GM18867 (cell line): ENCODE results near the gene SFXN5.

ENCODE experiments used
- ATAC-seq: cut with Tn5 transposase; IDR thresholded peaks from one replicate; pipeline ENCODE4 v1.9.1; 2021; ENCODE audit warnings: mild to moderate bottlenecking, moderate library complexity; ENCODE audit not compliant: unreplicated experiment

Gene SFXN5

GRCh38 chr2:72959995-72960981 is 111.2 kb downstream of the SFXN5 start:
- ATAC-seq: no peak

DNA sequence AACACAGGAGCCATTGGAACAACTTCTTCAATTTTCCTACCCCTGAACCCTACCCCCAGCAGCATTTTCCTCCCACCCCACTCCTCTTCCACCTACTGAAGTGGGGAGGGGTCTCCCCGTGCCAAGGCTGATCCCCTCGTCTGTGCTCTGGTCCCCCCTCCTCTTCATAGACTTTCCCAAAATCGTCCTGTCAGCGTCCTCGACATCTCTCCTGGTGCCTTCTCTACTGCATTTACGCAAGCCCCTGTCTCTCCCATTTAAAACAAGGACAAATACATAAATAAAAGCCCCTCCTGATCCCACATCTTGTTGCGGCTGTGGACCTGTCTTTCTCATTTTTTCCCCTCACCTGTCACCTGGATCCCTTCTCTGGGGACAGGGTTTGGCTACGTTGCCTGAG is 112.0 kb downstream of the SFXN5 start:
- no peak for ATAC-seq

DNA sequence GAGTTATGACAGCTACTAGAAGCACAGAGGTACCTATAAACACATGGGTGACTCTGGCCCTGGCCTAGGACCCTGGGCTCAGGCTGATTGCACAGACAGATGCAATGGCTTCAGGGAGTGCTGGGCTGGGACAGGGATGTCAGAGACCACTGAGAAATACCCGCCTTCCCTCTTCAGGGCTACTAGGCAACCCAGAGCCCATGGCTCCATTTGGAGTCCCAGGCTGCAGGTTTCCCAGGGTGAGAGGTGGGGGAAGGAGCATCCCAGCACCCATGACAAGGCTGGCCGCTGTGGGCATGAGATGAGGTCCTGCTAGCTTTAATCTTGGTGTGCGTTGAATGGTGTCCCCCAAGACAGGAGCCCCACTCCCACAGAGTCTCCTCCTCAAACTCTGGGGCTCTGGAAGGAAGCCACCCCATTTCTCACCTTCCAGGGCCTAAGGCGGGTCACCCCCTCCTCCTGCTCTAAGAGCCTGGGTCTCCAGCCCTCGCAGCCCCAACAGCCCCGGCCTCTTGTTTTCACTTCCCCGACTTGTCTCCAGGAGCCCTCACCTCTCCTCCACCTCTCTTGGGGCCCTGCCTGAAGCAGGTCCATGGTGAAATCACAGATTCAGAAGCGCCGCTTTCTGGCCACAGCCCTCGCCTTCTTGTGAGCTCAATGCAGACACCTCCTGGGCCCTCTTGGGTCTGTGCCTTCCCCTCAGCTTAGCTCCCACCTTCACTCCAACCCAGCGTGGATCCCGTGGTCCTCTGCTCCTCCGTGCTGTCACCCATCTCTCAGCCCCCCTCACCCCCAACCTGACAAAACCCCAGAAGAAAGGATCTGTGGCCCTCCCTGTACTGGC is 112.7 kb downstream of the SFXN5 start:
- no peak for ATAC-seq

DNA sequence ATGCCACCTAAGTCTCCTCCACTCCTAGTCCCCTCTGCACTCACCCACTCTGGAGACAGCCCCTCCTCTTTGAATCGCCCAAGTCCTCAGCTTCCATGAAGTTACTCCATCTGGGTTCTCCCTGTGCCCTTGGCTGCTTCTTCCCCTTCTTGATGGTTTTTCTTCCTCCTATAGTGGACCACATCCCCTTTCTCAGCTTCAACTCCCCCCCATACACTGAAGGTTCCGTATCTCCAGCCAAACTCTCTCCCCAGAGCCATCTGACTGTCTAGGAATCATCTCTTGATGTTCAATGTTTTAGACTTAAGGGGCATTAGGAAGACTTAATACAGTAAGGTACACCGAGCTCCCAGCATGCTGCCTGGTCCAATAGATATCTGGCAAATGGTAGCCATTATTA is 114.6 kb downstream of the SFXN5 start:
- ATAC-seq: no peak

GRCh38 chr2:72956050-72956395 is 115.5 kb downstream of the SFXN5 start:
- no peak for ATAC-seq

GRCh38 chr2:72955228-72956049 is 116.1 kb downstream of the SFXN5 start:
- no peak for ATAC-seq

GRCh38 chr2:72954376-72955227 is 116.9 kb downstream of the SFXN5 start:
- ATAC-seq: no peak

GRCh38 chr2:72953976-72954375 is 117.5 kb downstream of the SFXN5 start:
- ATAC-seq: peak; percentile 46

DNA sequence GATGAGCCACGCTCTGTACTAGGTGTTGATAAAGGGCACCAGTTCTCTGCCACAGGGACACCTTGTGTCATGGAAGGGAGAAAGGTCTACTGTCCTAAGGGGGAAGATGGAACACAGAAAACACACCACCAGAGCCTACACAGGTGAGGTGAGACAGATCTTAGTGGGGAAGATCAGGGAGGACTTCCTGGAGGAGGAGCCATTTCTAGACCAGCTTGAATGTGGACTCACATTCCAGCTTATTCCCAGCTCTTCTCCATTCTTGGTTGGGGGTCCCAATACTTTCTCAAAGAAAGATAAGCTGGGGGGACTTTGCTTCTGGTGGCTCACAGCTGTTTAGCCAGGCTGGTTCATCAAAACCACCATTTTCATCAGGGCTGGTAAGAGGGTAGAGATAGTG is 118.0 kb downstream of the SFXN5 start:
- ATAC-seq: no peak

DNA sequence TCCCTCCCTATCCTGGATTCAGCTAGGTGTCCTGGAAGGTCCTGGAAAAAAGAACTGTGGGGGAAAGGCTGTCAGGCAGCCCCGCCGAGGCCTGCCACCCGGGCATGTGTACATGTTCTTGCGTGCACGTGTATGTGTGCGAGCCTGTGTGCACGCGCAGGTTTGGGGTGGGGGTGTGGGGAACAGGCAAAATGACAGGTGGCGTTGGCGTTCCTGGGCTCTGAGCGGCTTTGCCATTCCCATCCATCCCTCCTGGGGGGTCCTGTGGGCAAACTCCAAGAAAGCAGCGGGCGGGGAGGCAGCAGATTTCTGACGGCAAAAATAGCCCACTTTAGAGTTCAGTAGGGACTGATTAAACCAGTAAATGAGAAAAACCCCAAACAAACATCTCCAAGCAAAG is 118.6 kb downstream of the SFXN5 start:
- ATAC-seq: no peak

DNA sequence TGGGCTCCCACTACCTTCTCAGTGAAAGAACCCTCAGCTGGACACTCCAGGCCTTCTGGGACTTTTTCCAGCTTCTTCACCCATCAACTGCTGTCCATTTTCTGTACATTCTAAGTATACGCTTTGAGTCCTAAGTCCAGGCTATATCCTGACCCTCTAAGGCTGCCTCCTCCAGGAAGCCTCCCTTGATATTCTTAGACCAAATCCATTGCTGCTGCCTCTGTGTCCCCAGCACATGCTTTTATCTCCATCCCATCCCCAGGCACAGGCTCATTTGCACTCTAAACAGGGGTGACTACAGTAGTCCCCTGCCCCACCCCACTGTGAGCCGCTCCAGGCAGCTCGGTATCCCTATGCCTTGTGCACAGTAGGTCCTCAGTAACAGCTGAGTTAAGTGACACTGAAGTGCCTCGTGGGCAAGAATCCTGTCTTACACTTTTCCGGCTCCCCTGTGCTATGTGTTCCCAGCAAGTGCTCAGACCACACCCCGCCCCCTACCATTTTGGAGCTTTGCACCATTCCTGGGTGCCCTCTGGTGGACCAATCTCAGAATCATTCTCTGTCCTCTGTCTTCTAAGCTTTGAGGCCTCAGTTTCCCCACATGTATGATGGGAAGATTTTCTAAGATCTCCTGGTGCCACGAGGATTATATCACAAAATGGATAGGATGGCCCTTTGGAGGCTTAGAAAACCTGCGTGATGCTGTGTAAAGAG is 119.2 kb downstream of the SFXN5 start:
- no peak for ATAC-seq

DNA sequence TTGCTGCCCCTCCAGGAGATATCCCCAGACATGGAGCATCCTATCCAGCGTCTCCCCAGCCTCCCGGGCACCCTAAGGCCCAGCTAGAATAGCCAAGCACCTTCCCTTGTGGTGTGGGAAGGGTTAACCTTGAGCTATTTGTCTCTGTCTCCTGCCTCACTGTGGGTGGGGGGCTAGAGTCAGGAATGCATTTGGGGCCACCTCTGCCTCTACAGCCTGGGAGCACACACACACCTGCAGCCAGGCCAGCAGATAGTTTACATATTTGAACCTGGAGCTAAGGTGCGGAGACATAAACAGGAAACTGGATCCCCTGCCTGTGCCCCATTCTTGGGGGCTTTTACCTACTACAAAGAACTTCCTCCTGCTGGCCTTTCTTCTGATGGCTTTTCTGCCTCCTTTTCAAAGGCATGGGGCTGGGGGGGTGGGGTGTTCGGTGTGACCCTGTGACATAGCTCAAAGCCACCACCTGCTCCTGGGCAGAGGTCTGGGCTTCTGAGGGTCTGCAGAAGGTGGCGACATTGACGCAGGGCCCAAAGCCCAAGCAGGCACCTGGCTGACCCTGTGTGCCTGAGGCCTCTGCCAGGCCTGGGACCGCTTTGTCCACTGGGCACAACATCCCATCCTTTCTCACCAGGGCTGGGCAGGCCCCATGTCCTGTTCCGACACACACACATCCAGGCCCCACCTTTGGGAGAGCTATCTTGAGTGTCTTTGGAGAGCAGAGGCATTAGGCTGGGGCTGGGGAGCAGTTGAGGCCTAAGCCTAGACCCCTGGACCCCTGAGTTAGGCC is 120.0 kb downstream of the SFXN5 start:
- no peak for ATAC-seq

GRCh38 chr2:72950558-72951255 is 120.8 kb downstream of the SFXN5 start:
- no peak for ATAC-seq

DNA sequence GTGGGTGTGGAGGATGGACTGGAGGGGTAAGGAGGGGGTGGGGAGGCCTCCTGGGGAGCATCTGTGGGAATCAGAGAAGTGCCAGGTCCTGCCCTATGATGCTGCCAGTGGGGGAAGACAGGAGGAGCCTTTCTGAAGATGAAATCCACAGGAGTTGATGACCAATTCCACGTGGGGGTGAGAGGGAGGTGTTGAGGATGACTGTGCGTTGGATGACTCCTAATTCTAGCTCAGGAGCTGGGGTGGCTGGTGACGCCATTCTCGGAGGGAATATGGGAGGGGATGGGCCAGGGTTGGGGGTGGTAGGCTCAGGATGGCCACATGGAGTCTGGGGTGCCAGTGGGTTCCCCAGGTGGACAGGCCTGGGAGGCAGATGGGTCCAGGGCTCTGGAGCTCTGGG is 121.9 kb downstream of the SFXN5 start:
- no peak for ATAC-seq

DNA sequence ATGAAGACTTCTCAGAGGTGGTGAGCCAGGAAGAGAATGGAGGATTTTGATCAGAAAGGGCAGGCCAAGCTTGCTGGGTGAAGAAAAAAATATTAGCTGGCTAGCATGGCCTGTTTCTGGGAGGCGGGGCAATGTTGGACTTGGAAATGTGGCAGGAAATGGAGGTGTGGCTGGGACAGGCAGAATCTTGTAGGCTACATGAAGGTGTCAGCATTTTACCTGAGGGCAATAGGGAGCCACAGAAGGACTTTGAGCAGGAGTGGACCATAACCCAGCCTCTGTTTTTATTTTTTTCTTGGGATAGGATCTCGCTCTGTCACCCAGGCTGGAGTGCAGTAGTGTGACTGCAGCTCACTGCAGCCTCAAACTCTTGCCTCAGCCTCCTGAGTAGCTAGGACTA is 122.5 kb downstream of the SFXN5 start:
- ATAC-seq: no peak

DNA sequence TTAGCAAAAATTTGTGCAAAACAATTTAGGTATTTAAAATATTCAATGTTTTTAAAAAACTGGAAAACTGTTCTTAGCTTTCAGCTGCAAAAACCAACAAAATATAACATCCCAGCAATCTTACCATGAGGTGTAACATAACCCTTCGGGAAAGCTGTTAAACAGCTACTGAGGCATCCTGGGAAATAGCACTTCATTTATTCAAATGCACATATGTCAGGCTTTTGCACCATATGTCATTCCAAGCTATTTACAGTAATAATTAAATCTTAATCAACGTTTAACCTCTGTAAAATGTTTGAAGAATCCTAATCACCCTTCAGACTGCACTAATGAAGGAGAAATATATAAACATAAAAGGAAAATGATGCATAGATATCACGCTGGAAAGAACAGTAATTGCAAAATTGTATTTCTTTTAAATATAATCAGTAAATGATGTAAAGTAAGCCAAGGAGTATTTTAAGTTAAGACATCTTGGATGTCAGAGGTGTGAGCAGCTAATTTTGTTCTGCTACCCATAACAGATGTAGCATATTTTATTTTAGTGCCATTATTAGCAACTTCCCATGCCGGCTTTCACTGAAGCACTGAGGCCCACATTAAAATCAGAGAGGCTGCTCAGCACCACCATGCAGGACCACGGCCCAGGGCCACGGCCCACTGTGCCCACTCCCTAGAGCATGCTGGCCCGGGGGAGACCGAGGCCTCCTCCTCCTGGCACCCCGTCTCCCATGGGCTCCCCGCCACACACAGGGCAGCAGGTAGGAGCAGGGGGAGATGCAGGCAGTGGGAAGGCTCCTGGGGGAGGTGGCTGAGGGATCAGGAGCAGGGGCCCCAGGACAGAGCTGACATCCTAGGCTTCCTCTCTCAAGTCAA is 123.3 kb downstream of the SFXN5 start:
- ATAC-seq: no peak

DNA sequence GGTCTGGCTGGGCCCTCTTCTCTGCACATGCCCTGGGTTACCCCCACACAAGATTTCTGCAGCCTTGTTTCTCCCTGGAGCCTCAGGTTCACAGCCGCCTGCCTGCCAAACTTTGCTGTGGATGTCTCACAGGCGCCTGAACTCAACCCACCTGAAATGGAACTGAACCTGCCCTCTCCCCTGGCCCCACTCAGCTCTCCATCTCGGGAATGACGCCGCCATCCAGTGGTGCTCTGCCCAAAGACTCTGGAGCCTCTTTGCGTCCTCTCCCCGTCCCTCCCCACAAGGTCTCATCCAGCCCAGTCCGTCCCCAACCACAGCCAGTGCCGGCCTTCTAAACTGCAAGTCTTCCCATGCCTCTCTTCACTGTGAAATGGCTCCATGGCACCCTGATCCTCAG is 125.0 kb downstream of the SFXN5 start:
- no peak for ATAC-seq
